HG03280 (cell line): ENCODE results near the gene CYP46A1.
"Not testable (repeated sequence)": the region's sequence is repeated elsewhere in the genome, so short reads cannot be mapped to it uniquely, and the experiment has no call there.

Source experiments
- ATAC-seq: cut with Tn5 transposase; IDR thresholded peaks from one replicate; pipeline ENCODE4 v1.9.1; 2021; ENCODE audit warnings: mild to moderate bottlenecking, moderate library complexity; ENCODE audit not compliant: unreplicated experiment

CYP46A1 gene

DNA sequence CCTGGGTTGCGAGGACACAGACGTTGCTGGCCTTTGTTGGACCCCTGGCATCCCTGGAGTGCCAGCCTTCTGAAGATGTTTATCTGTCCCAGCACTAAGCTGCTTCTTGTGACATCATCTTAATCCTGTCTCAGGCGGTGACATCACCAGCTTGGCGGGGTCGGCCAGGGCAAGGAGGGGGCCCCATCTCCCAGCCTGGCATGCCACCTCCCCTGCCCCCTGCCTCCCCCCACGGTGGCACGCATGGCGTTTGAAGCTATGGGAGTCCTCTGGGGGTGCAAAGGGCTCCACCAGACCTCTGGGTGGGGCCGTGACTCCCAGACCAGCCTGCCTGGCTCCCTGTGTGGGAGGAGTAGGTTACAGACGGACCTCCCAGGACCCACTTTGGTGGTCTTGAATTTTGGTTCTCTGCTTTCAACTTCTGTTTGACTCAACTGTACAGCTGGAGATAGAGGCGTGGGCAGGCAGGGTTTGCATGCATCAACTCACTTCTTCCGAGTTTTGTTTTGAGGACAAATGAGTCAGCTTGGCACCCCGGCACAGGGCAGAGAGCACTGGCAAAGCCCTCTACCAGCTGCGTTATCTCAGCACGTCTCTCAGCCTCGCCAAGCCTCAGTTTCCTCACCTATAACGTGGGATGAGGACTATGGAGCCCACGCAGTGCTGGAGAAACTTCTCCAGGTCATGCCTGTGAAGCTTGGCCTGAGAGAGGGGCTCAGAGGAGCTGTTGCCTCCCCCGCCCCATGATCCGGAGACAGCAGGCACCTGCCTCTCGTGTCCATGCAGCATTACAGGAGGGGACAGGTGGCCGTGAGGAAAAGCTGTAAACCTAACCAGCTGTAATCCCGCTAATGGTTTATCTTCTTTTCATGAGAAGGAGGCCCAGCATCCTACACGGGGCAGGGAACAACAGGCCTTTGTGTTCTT, 70.3 kb downstream of the CYP46A1 start:
- no peak for ATAC-seq

DNA sequence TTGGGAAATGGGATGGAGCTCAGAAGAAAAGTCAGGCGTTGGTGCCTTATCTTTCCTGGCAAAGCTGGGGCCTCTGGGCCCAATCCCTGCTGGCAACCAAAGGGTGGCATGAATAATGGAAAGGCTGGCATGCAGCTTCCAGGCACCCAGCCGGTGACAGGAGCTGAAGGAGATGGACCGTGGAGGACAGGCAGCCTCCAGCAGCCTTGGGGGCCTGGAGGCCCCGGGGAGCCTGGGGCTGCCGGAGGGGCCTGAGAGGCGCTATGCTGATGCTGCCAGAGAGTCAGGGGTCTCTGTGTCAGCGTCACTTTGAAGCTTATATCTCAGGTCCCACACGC, 70.9 kb downstream of the CYP46A1 start:
- no peak for ATAC-seq

DNA sequence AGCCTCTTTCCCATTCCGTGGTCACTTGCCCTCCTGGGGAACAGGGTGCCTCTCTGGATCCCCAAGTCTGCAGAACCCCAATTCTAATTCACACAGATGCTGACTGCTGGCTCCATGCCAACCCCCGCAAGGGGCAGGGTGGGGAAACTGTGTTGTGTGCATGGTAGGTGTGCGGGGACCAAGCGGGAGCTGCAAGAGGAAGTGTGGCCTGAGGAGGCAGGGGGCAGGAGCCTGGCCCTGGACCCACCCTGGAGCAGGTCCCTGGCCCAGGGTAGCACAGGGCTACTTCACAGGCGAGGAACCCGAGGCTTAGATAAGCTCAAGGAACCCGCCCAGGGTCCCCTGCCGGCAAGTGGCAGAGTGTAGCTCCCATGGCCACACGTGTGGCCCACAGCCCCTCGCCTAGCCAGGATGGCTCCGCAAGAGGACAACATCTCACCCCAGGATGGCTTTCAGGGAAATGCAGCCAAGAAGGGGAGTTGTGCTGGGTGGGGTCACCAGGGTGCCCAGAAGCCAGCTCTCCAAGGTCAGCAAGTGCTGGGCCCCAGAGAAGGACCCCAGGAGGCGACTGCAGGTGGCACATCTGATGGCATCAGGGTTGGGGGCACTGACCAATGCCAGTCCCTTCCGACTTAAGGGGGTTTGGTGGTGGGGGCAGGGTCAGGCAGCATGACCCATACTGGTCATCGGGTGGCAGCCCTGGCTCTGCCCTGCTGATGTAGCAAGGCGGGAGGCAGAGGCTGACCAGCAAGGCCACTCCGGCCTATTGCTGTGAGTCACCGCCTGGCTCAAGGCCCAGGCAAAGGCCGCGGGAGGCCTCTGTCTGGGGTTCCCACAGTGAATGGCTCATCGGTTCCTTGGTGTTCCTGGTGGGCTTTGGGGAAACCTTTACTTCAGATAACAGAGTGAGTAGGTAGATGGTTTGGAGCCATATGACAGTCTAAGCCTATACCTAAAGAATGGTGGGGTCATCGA, 71.8 kb downstream of the CYP46A1 start:
- no peak for ATAC-seq

DNA sequence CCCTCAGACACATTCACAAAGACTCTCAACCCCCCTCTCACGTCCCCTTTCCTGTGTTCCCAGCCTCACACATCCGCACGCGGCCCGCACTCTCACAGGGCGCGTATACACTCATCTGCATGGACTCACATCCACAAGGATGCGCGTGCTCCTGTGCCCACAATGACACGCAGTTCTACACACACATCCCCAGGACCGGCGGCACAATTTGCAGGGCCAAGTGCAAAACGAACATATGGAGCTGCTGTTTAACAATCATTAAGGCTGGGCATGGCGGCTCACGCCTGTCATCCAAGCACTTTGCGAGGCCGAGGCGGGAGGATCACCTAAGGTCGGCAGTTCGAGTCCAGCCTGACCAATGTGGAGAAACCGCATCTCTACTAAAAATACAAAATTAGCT, 72.7 kb downstream of the CYP46A1 start:
- ATAC-seq, result no peak

DNA sequence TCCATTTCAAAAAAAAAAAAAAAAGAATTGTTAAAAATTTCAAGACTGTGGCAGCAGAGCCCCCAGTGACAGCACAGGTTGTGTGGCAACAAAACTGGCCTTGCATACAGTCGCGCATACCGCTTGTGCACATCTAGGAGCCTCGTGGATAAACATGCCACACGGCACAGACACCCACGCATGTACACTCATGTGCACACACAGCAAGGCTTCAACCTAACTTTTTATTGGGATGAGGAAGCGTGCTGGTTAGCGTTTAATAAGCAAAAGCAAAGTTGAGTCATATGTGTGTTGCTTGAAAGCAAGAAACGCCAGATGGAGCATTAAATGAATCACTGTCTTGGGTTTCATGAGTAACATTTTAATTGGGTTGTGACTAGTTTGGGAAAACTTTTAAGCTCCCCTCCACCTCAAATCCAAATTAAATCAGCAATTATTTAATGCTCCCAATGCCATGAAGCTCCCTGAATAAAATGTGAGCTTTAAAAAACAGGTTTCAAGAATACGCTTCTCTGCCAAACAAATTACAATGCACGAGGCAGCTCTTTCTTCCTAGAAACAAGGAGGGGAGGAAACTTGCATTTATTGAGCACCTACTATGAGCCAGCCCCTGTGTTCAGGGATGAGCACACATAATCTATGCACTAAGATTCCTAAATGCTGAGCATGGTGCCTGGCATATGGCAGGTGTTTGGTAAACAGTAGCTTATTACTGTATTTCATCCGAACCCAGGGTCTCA, 73.4 kb downstream of the CYP46A1 start:
- ATAC-seq, result no peak

- ATAC-seq, result no peak
Measured at GRCh38 chr14:99758121-99758821, 74.2 kb downstream of the CYP46A1 start.

DNA sequence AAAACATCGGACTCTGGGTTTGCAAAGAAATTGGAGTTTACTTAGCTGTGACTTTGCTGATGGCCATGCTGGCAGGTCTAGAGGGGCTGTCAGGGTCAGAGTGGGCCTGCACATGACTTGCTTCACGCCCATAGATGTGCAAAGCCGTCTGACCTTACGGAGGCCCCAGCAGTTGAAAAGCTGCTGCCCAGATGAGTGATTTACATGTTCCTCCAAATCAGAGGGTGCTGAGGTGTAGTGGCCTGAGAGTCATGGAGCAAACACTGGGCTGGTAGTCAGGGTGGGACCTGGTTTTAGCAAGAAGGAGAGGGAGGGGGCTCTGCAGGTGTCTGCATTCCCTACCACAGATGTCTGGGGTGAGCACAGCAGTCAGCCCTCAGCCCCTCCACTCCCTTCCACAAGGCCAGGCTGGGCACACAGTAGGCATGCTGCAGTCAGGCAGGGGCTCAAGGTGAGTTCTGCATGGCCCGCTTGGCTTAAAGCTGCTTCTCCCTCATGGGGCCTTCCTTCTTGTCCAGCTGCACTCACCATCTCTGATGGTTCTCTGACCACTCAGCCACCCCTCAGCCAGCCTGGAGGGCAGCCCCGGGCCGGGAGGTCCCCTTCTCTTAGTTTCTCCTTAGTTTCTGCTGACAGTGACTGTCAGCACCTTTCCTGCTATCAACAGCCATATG, 74.9 kb downstream of the CYP46A1 start:
- no peak for ATAC-seq

DNA sequence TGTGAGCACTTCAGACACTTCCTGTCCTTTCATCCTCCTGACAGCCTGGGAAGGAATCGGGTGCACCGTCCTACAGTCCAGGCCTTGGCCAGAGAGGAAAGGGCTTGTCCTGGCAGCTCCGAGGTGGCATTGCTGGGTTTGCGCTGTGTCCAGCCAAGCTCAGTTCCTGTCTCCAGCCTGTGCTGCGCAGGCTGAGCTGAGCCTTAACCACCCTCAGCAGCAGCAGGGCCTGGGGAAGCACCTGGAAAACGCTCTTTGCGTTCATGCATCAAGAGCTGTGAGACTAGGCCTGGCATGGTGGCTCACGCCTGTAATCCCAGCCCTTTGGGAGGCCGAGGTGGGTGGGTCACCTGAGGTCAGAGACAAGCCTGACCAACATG, 75.4 kb downstream of the CYP46A1 start:
- ATAC-seq, result no peak

DNA sequence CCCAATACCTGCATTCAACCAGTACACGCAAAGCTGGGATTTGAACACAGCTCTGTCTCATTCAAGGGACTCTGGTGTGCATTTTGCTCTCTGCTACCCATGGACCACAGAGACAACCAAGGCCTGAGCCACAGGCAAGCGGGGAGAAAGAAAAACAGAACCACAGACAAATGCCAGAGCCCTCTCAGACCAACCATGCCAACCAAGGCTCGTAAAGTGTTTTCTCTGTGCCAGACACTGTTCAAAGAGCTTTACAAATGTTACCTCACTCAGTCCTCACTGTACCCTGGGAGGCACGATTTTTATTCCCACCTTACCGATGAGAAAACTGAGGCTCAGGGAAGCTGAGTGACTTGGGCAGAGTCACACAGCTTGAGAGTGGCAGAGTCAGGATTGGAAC, 76.7 kb downstream of the CYP46A1 start:
- ATAC-seq, result no peak

- ATAC-seq, result not testable (repeated sequence)
Measured at GRCh38 chr14:99762911-99763310, 78.8 kb downstream of the CYP46A1 start.

GRCh38 chr14:99763527-99764221, 79.6 kb downstream of the CYP46A1 start:
- no peak for ATAC-seq

GRCh38 chr14:99764222-99764706, 80.2 kb downstream of the CYP46A1 start:
- no peak for ATAC-seq

DNA sequence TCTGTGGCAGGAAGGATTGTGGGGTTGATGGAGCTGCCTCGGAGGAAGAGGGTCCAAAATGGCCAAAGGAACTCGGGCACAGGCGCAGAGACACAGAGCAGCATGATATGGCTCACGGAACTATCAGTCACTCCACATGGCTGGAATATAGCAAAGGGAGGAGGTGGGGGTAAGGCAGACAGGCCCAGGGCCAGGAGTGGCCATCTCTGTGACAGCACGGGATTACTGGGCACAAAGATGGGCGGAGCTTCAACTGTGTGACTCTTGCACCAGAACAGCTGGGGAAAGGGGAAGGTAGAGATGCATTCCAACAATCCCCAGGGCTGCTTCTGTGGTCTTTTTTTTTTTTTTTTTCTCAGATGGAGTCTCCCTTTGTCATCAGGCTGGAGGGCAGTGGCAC, 84.3 kb downstream of the CYP46A1 start:
- no peak for ATAC-seq

GRCh38 chr14:99769123-99769522, 85.0 kb downstream of the CYP46A1 start:
- ATAC-seq, result no peak

DNA sequence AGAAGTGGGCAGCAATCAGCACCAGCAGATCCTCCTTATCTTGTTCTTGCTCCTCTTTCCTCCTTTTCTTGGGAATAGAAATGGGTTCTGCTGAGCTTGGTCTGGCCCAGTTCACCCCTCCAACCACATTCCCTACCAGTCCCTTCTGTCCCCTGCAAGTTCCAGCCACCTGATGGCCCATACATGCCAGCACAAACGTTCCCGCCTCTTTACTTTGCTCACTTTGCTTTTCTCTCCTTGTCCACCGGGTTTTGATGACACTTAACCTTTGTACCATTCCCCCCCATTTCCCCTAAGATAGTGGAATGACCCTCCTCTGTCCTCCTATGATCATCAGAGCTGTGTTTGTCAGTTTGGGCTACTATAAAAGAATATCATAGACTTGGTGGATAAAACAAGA, 85.7 kb downstream of the CYP46A1 start:
- ATAC-seq, result no peak

DNA sequence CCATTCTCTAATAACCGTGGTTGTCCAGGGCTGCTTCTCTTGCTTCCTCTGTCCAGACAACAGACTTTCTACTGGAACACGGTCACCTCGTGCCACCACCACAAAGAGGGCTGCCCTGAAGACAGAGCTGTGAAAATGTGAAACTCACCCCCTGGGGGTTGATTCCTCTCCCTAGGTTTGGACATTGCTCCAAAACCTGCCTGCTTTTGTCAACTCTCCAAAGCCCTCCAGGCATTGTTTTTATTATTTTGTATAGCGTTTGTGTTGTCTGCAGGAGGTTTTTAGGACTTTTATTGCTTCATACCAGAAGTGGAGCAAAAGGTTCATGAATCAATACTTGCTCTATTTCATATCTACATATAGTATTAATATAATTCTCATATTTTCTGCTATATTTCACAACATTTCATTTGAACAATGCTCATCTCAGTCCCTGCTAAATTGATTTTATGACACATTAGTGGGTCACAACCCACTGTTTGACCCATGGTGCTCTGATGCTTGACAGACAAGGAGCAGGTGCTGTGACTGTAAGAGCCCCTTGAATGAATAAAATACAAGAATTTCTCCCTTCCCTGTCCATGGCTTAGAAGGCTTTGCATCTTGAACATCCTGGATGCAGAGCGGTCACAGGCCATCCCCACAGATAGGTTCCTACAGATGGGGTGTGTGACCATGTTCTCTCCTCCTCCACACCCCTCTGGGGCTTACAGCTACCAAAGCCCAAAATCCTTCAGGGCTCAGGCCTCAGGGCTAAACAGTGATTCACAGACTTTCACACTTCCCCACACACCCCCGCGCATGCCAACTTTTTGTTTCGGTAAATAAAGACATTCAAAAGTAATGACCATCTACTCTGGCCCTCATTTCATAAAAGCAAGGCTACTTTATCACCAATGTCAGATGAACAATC, 88.5 kb downstream of the CYP46A1 start:
- no peak for ATAC-seq

- ATAC-seq, result no peak
Measured at GRCh38 chr14:99773521-99774497, 89.7 kb downstream of the CYP46A1 start.
